Testis (tissue), 2 donors: ENCODE data around the gene FSCN2.

Source experiments
- CTCF ChIP-seq, 3 experiments: fragments of 450-650 bp in 2 of 3; fragments of 200-600 bp in 1 of 3; sonication (generic) in 1 of 3; IDR thresholded peaks; one replicate each; pipeline ENCODE4 v1.5.1; 2016 to 2019; ENCODE audit warnings: antibody characterized with exemption in 3 of 3, mild to moderate bottlenecking in 2 of 3, moderate library complexity in 1 of 3
- POLR2A ChIP-seq: fragments of 450-650 bp; IDR thresholded peaks from one replicate; pipeline ENCODE4 v1.6.1; 2017; ENCODE audit warnings: antibody characterized with exemption, mild to moderate bottlenecking, moderate library complexity

DNA sequence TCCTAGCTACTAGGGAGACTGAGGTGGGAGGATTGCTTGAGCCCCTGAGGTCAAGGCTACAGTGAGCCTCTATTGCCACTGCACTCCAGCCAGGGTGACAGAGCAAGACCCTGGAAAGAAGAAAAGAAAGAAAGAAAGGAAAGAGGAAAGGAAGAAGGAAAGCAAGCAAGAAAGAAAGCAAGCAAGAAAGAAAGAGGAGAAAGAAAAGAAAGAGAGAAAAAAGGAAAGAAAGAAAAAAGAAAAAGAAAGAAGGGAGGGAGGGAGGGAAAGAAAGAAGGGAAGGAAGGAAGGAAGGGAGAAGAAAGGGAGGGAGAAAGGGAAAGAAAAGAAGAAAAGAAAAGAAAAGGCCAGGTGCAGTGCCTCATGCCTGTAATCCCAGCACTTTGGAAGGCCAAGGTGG, 24.6 kb upstream of the FSCN2 start:
- TF ChIP-seq POLR2A = no peak
- TF ChIP-seq CTCF (IDR thresholded peaks at IDR 0.05) = no peak
